ENCODE results near the gene TRUB2. TPM values are rescaled to one million over a fixed set of nuclear protein-coding genes. Genes with fewer than 3 reads are reported as not detected.

TRUB2 gene, protein sequence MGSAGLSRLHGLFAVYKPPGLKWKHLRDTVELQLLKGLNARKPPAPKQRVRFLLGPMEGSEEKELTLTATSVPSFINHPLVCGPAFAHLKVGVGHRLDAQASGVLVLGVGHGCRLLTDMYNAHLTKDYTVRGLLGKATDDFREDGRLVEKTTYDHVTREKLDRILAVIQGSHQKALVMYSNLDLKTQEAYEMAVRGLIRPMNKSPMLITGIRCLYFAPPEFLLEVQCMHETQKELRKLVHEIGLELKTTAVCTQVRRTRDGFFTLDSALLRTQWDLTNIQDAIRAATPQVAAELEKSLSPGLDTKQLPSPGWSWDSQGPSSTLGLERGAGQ
- 18.0 TPM for total RNA-seq

DNA sequence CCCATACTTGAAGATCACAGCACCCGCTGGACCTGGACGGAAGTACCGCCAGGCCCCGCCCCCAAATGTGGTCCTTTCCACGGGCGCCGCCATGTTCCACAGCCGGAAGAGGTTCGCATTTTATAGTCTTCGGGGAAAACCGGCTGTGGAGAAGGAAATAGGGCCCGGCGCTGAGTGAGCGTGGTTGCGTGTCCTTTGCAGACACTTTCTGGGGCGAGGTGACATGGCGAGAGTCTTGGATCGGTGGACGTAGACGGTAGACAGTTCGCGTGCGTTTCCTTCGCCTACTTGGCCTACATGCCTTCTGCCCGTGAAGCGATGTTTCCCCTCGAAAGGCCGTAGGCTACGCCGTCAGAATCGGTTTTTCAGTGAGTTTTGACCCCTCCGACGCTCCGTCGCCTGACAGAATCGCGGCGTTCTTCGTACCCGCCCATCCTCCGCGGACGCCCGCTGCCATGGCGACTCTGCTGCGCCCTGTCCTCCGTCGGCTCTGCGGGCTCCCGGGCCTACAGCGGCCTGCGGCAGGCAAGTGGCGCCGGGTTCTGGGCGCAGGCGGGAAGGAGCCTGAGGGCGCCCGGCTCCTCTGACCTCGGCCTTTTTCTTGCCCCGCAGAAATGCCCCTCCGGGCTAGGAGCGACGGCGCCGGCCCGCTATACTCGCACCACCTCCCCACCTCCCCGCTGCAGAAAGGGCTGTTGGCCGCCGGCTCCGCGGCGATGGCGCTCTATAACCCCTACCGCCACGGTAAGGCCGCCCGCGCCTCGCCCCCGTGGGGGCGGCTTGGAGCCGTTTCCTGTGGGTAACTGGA, at the start of gene TRUB2, which contains the start of gene COQ4:
TSS of gene TRUB2 (minus strand) at position 44 of the 808 bp plus-strand sequence. CDS start at position 5, 39 bp downstream.
TSS of gene COQ4 (plus strand) at position 436 of the 808 bp plus-strand sequence. CDS start at position 456, 20 bp downstream.

DNA sequence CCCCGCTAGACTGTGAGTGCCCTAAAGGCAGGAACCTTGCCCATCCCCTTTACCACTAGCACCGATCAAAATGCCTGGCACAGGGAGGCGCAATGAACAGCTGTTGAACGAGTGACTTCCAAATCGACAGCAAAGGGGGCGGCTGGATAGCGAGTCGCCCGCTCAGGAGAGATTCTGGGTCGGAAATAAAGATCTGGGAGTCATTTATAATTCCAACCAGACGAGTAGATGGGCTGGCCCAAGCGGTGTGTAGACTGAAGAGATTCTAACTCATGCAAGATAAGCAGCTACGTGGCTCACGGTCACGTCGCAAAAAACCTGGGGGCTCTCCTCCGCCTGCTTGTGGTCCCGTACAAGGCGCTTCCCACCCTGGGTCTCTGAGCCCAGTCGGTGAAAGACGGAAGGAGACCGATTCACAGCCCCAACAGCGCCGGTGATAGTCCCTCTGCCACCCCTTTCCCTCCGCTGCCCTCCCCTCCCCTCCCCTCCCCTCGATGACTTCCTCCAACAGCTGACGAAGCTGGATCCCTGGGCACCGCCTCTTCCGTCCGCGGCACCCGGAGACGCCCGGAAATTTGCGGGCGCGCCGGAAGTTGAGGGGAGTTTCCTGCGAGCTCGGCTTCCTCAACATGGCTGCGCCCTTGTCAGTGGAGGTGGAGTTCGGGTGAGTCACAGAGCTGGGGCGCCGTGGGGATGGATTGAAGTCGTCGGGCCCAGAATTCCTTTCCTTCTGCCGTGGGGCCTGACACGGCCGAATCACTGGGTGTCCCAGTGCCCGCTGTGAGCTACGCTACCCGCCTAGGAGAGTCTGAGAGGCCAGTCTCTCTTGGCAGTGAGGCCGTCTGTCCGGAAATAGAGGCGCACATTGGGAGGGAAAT, 48.7 kb upstream of the TRUB2 start, which contains the start of gene URM1:
TSS of gene URM1 (plus strand) at position 623 of the 878 bp plus-strand sequence. CDS start at position 630, 7 bp downstream.

DNA sequence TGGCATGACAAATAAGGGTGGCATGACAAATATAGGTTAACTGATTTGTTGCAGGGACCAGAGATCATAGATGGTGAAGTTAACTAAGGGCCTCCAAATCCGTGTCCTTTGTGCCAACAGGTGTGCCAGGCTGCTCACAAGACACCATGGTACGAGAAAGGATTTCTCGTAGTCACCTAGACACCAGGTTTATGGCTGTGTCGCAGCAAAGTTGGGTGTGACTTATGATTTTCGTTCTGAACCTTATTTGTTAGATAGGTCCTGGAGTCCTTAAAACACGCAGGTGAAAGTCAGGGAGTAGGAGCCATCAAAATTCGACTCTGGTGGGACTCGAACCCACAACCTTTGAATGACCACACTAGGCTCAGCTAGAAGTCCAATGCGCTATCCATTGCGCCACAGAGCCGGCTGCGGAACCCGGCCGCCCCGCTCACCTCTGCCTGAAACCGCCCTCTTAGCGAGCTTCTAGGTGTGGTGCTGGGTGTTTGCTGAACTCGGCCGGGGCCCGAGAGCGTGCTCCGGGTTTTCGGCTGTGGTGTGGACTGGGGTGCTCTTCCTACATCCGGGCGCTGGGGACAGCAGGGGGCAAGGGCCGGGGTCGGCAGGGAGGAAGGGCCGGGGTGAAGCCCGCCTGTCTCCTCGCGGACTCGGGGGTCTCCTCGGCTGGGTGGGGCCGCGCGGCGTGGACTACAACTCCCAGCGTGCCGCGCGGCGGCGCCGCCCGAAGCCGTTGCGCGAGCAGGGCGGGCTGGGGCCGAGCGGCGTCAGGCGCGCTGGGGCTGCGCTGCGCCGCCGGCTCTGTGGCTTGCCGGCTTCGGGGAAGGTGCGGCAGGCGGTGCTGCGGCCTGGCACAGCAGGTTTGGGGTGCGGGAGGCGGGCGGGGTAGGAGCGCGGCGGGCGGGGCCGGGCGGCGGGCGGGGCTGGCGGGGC, 17.8 kb upstream of the TRUB2 start, which contains the start of gene SLC27A4:
TSS of gene SLC27A4 (plus strand) at position 767 of the 930 bp plus-strand sequence. CDS start 2,606 bp downstream, outside the sequence.

DNA sequence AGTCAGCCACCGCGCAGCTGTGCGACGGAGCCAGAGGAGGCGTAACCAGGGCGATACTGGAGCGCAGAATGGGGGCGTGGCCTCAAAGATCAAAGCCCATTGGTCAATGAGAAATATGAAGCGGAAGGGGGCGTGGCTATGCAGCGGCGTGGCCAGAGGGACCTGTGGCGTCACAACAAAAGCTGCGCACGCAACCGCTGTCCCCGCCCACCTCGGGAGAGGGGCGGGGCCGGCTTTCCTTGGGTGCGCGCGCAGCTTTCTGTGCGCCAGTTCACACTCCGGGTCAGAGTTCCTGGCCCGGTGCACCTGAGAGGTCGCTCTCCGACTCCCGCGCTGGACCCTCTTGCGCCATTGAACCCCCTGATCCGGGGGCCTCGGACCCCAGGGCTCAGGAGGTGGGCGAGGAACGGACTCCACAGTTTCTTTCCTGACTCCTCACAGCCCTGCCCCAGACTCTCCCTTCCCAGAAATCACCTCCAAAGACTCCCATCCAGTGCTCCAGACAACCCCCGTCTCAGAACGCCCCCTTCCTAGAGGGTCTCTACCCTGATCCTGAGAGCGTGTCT, 46.2 kb downstream of the TRUB2 start, which contains the start of gene SWI5:
TSS of gene SWI5 (plus strand) at position 269 of the 566 bp plus-strand sequence.

DNA sequence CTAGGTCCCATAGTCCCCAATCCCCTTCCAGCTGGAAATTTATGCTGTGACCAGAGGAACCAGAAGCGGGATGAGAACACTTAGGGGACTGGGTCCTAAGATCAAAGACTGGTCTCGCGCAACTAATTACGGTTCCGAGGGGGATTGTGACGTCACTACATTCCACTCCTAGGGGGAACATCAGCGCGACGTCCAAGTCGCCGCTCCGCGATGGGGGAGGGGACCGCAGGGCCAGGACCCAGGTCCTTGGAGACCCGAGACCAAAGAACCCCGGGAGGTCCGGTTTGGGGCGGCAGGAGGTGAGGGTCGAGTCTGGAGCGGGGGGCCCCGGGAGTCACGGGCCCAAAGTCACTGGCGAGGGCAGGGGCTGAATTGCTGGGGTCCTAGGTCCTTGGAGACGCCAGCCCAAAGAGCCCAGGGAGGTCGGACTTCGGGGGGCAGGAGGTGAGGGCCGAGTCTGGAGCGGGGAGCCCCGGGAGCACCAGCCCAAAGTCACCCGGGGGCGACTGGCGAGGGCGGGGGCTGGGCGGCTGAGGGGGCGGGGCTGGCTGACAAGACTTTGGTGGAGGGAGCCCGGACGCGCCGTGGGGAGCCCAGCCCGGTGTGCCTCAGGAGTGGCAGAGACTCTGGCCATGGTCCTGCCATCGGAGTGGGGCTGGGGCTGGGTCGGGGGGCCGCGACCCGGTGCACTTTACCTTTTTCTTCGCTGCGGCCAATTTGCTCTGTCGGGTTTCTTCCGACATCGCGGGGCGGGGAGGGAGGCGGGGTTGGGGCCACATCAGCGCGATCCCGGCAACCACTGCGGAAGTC, 46.8 kb downstream of the TRUB2 start, which contains the start of gene GOLGA2:
TSS of gene GOLGA2 (minus strand) at position 810 of the 810 bp plus-strand sequence. CDS start at position 779, 31 bp downstream.

Other genes with a start within 250 kb of the TRUB2 start
- 56.5 TPM for gene PTGES2, start 194.7 kb downstream of the TRUB2 start, total RNA-seq
- not detected for gene LCN2, start 173.0 kb downstream of the TRUB2 start, total RNA-seq
- gene BBLN, start 162.2 kb downstream of the TRUB2 start, total RNA-seq, result 62.7 TPM
- gene CIZ1, start 130.9 kb downstream of the TRUB2 start, total RNA-seq, result 22.6 TPM
- gene DNM1, start 119.1 kb downstream of the TRUB2 start, total RNA-seq, result 155 TPM
- 61.8 TPM for gene GOLGA2, start 46.4 kb downstream of the TRUB2 start, total RNA-seq
- gene SWI5, start 46.2 kb downstream of the TRUB2 start, total RNA-seq, result 8.5 TPM
- 24.9 TPM for gene COQ4, start 392 bp upstream of the TRUB2 start, total RNA-seq
- 44.3 TPM for gene SLC27A4, start 18.1 kb upstream of the TRUB2 start, total RNA-seq
- 20.1 TPM for gene URM1, start 48.9 kb upstream of the TRUB2 start, total RNA-seq
- gene CERCAM, start 98.4 kb upstream of the TRUB2 start, total RNA-seq, result 10.4 TPM
- 25.1 TPM for gene ODF2, start 133.6 kb upstream of the TRUB2 start, total RNA-seq
- gene GLE1, start 182.3 kb upstream of the TRUB2 start, total RNA-seq, result 21.9 TPM
- gene SPTAN1, start 230.1 kb upstream of the TRUB2 start, total RNA-seq, result 867 TPM